Skin of body (tissue), 2 donors: ENCODE measurements around the gene MAPK7. TPM values are rescaled to one million over a fixed set of nuclear protein-coding genes. Genes with fewer than 3 reads are reported as not detected.
A peak's percentile ranks its signal among the peaks of the same experiment; 100 is the strongest.

Source experiments
- DNase-seq: peaks from one replicate; lab custom pipeline; 2025; lab: John Stamatoyannopoulos, UW
- total RNA-seq: library from RNA; depleted of rRNA; stranded (reverse); fragments of >200 nt; gene quantifications from one replicate; pipeline ENCODE4 v1.2.3, GENCODE V29; 2014

MAPK7 gene
- 16.4 TPM for total RNA-seq

DNA sequence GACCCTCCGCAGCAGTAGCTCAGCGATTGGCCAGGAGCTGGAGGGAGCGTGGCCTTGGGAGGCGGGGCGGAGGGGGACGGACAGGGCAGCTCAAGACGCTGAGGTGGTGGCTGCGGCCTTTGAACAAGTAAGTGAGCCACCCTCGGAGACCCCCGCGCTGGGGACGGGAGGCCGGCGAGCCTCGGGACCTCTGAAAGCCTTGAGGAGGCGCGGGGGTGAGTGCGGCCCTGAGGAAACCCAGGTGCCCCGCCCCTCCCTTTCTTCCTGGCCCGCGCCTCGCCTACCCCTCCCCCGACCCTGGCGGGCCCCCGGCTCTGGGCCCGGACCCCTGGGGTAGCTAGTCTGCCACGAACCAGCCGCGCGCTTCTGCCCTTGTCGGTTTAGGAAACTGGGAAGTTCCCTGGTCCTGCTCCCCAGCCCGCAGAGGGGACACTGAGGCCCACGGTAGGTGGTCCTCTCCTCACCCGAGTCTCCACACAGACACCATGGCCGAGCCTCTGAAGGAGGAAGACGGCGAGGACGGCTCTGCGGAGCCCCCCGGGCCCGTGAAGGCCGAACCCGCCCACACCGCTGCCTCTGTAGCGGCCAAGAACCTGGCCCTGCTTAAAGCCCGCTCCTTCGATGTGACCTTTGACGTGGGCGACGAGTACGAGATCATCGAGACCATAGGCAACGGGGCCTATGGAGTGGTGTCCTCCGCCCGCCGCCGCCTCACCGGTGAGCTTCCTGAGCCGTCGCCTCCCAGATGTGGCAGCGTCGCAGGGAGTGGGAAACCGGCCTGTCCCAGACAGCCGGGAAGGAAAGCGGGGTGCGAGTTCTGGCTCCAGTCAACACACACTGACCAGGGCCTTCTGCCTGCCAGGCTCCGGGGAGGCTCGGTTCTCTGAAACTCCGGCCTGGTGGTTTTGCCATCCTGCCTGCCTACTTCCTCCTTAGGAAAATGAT lies at the start of gene MAPK7:
MAPK7 (plus strand) TSS at position 83 of the 945 bp plus-strand sequence; CDS start at position 486, 403 bp downstream.
- no peak for DNase-seq

- DNase-seq, result no peak
Observed at GRCh38 chr17:19329136-19329535, 49.2 kb upstream of the MAPK7 start.

DNA sequence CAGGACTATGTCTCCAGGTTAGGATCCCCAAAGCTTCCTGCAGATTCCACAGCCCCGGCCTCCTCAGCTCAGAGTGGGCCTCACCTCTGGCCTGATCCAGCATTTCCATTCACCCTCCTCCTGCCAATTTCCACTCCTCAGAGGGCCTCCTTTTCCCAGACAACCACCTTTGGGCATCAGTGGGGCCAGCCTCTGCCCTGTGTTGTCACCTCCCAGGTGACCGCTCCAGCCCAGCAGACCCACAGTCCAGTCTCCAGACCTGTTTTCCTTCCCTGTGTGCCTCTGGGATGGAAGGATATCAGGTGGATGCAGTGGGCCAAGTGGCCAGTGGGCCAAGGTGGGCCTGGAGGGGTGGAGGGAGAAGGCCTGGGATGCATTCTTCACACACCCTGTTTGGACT lies 48.5 kb upstream of the MAPK7 start:
- DNase-seq, result no peak

GRCh38 chr17:19330271-19330670 lies 48.0 kb upstream of the MAPK7 start:
- DNase-seq, result no peak

- no peak for DNase-seq
Observed at GRCh38 chr17:19331134-19331533, 47.2 kb upstream of the MAPK7 start.

DNA sequence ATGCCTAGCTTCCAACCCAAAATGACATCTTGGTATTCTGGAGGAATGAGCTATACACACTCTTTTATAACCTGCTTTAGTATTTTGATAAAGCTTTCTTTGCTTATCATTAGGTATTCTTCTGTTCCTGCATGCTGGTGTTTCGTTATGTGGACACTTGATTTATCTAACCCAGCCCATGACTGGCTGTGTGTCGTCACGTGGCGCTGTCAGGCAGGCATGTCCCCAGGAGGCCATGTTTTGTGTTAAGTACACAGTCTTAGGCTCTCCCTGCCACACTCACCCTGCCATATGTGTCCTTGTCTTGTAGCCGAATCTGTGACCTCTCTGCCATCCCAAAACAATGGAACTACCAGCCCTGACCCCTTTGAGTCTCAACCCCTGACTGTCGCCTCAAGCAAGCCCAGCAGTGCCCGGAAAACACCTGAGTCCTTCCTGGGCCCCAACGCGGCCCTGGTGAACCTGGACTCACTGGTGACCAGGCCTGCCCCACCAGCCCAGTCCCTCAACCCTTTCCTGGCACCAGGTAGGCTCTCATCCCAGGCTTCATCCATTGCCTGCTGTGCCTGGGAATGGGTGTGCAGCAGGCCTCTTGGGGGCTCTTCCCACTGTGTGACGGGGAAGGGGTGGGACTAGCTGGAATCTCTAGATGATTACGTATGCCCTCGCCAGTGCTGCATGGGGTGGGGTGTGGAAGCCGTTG lies 46.6 kb upstream of the MAPK7 start:
- DNase-seq, result no peak

DNA sequence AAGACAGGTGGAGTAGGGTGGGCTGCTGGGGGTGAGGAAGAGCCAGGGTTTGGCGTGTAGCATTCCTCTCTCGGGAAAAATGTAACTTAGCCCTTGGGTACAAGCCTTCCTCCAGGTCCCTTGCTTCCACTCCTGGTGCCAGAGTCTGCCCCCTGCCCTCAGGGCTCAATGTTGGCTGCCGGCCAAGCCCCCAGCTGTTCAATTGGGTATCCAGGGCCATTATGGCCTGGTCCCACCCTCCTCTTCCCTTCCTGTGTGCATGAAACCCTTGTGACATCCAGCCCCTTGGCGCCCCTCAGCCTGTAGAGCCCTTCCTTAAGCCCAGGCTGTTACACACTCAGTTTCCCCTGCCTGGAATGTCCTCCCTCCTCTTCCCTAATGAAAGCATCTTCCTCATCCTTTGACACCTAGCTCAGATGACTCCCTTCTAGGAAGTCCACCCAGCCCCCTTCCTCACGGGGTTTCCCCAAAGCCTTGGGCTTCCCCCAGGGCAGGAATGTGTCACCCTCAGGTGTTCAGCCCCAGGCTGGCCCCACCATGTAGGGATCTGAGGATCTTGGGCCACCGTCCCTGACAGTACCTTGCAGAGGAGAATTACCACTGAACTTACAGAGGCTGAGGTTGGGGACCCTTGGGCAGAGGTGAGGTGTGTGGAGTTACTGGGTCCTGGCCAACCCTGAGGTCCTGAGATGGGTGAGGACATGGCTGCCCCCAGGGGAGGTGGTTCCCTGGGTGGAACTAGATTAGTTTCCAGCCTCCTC lies 45.7 kb upstream of the MAPK7 start:
- DNase-seq, result no peak

GRCh38 chr17:19333132-19333440 lies 45.2 kb upstream of the MAPK7 start:
- no peak for DNase-seq

- no peak for DNase-seq
Observed at GRCh38 chr17:19333736-19334290, 44.5 kb upstream of the MAPK7 start.

DNA sequence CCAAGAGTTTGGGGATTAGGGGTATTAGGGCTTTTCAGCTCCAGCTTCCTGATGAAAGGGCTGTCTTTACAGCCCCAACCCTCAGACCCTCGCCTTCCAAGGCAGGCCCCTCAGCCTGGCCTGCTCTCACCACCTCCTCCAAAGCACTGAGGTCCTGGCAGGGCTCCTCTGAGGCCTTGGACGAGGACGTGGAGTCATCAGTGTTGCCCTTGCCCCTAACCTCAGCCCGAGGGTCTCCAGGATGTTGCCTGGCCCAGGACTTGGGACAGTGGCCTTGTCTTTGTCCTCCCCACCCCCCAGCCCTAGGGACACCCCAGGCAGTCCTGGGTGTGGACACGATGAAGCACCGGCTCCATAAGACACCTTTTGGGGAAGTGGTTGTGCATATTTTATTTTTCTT lies 44.0 kb upstream of the MAPK7 start:
- no peak for DNase-seq

- DNase-seq, result no peak
Observed at GRCh38 chr17:19335951-19336631, 42.2 kb upstream of the MAPK7 start.

DNA sequence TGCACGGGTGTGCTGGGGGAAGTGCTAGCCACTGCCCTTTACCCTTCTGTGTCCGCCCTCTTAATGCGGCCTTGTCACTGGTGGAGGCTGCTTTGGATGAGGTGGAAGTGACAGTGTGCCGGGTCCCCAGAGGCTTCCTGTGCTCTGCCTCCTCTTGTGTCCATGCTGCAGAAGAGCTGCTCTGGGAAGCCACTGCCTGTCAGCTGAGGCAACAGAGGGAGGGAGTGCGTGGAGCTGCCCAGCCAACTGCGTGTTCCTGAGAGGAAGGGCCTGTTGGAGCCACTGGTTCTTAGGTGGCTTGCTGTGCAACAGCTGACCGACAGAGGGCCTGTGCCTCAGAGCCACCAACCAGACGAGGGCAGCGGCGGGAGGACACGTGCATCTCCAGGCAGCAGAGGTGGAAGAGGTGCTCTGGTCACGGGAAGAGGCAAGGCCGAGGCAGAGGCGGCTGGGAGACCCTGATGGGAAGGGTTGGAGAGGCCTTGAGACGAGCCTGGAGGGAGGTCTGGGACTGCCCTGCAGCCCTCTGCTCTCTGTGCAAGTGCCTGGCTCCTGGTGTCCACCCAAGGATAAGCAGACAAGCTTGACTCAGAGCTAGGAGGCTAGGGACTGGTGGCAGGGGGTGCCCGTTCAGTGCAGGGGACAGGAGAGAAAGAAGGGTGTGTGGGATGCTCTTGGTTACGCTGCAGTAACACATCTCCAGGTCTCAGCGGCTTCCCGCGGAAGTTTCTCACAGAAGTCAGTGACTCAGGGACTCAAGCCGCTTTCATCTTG lies 41.2 kb upstream of the MAPK7 start:
- DNase-seq, result no peak

- DNase-seq, result no peak
Observed at GRCh38 chr17:19337712-19338023, 40.6 kb upstream of the MAPK7 start.

- no peak for DNase-seq
Observed at GRCh38 chr17:19338031-19338990, 40.0 kb upstream of the MAPK7 start.

DNA sequence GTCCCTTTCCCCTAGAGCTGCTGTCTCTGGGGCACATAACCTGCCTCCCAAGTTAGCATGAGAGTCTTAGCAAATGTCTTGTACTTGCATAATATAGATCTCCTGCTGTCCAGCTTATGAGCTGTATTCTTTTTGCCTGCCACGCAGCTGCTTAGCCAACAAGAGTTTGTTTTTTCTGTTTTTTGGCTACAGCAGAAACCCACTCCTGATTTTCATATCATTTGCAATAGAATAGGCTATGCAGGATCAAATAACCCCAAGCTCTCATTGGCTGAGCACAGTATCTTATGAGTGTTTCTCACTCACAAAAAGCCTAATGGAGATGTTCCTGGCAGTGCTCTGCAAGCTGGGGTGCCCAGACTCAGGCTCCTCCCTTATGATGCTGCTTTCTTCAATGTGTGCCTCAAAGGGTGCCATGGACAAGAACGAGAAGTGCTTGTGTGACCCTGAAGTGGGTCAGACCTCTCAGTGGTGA lies 38.9 kb upstream of the MAPK7 start:
- DNase-seq, result no peak

DNA sequence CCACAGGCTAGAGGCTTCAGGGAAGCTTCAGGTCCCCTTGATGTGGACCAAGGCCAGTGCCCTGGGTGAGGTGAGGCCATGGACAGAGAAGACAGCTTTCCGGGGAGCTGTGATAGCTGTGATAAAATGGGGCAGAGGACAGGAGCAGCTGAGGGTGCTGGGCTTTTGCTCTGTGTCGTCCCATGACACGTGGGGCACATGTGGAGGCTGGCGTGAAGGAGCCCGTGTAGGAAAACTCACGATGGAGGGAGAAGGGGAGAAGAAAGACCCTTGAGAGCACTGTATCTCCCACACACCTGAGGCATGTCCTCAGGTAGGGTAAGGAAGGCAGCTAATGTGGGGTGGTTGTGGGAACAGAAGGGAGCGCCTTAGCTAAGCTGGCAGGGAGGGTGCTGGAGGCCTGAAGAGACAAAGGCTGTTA lies 37.1 kb upstream of the MAPK7 start:
- no peak for DNase-seq

GRCh38 chr17:19341641-19342610 lies 36.4 kb upstream of the MAPK7 start:
- peak; percentile 21 for DNase-seq
